ENCODE results near the gene KCNMA1.
A peak's percentile ranks its signal among the peaks of the same experiment; 100 is the strongest.
"Not testable (repeated sequence)": the region's sequence is repeated elsewhere in the genome, so short reads cannot be mapped to it uniquely, and the experiment has no call there.

KCNMA1 gene

GRCh38 chr10:77661674-77662073, 24.1 kb upstream of the KCNMA1 start:
- no peak for DNase-seq

GRCh38 chr10:77661100-77661499, 23.5 kb upstream of the KCNMA1 start:
- DNase-seq: no peak

DNA sequence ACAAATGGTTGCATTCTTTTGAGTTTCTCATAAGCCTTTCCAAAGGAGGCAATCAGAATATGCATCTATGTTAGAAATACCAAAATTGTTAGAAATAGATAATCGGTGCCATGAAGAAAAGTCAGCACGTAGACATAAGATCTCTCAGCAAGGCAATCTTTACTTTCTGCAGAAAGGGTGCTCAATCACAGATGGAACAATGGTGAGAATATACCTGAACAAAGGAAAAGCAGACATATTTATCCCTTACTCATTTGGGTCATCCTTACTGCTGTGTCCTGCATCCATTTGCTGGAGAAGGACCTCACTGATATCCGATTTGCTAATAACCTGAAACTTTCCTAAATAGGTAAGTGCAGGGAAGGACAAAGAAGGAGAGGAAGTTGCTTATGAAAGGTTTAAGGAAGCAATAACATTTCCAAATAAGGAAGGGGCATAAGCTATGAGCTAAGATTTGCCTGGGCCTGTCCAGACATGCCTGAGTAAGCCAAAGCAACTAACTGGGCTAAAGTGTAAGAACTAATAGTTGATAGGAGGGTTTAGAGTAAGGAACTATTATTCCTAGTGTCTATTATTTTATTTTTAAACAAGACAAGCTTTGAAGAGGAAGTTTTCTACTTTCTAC, 21.6 kb upstream of the KCNMA1 start:
- not testable (repeated sequence) for DNase-seq

DNA sequence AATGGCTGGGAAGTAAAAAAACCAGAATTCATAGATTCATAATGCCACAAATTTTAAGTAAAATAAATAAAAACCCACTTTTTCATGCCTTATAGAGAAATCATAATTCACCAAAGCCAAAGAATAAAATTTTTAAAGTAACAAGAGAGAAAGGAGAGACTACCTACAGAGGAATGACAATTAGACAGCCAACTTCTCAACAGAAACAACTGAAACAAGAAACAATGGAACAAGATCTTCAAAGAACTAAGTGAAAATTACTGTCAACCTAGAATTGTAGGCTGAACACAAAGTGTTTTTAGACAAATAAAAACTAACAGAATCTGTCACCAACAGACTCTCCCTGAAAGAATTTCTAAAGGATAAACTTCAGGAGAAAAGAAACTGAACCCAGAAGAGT, 15.6 kb upstream of the KCNMA1 start:
- no peak for DNase-seq

DNA sequence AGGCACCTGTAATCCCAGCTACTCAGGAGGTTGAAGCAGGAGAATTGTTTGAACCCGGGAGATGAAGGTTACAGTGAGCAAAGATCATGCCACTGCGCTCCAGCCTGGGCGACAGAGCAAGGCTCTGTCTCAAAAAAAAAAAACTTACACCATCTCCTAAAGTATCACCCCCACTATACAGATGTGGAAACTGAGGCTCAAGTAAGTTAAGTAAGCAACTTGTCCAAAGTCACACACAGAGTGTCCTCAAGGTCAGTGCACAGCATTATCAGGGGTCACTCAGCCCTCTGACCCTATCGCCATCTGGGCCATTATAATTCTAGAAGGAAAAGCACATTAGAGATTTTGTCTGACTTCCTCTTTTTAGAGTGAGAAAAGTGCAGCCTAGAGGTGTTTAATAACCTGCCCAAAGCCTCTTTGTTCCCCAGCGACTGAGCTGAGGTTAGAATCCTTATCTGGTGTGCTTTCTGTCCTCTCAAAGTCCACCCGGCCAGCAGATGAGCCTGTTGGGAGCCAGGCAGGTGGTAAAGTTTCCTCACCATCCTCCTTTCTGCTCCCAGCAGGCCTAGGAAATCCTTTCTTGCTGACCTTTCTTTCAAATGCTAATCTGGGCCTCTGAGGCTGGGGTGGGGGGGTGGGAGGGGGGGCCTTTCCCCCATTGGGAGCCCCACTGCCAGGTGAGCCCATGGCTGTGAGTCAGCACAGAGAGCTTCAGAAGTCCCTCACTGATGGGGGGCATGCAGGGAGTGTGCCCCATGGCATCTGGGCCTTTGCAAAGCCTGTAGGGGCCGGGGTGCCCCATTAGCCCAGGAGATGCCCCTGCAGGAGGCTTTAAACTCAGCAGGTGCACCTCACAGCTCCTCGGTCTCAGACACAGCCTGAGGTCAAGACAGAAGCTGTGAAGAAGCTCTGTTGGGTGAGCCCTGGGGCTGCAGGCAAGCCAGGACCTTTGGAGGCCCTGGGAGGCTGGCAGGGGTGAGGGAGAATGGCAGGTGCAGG, 12.0 kb upstream of the KCNMA1 start:
- no peak for DNase-seq

DNA sequence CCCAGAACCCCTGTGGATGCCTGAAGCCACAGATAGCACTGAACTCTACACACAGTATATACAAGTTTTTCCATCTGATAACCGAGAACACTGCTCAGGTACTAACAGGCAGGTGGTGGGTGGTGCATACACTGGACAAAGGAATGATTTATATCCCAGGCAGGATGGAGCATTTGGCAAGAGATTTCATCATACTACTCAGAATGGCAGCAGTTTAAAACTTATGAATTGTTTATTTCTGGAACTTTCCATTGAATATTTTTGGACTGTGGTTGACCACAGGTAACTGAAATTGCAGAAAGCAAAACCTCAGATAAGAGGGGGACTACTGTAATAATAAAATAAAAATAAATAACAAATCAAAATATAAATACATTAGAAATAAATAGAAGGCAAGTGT, 10.9 kb upstream of the KCNMA1 start:
- no peak for DNase-seq

GRCh38 chr10:77647543-77648293, 10.1 kb upstream of the KCNMA1 start:
- DNase-seq: no peak

DNA sequence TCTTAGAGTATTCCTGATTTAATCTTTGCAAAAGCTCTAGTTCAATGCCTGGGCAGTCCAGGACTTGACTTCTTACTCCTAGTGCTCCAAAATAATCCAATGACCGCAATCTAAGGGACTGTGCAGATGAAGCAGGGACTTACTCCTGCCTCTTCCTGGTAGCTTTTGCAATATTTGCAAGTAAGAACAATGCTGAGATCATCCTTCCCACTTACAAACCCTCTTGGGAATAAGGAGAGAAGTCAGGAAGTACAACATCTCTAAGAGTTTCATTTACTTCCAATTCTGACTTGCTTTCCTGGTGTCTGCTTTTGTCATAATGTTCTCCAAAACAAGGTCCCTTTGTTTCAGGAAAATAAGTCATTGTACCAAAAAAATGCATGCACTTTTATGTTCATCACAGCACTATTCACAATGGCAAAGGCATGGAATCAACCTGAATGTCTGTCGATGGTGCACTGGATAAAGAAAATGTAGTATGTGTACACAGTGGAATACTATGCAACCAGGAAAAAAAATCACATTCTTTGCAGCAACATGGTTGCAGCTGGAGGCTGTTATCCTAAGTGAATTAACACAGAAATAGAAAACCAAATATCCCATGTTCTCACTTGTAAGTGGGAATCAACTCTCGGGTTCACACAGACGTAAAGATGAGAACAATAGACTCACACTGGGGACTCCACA, 7.1 kb upstream of the KCNMA1 start:
- DNase-seq: no peak

DNA sequence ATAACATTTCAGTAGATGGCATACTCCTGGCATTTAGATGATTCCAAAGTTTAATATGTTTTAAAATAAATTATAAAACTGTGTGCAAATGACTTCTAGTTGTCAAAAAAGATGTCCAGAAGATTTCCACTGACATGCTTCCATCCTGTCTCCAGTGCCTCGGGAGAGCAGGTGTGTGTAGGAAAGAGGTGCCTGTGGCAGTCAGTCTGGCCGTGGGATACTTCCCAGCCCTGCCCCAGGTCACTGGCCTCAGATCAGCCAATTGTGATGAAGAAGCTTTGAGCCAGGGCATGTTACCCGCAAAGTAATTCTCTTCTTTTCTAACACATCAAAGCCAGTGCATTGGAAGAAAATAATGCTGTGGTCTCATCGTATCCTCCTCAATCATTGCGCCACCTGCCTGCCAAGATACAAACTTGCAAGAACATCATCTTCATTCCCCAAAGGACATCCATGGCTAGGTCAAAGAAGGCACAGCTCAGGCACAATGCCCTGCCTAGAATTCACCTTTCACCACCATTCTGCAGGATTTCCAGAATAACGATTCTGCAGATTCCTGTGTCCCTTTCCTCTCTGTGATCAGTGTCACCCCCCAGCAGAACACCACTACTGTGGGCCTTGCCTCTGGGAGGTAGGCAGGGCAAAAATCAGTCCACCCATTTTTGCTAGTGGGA, 6.3 kb upstream of the KCNMA1 start:
- peak; percentile 24 for DNase-seq

GRCh38 chr10:77641788-77642397, 4.3 kb upstream of the KCNMA1 start:
- DNase-seq: peak; percentile 66

- DNase-seq: no peak
Observed at GRCh38 chr10:77641344-77641743, 3.7 kb upstream of the KCNMA1 start.

DNA sequence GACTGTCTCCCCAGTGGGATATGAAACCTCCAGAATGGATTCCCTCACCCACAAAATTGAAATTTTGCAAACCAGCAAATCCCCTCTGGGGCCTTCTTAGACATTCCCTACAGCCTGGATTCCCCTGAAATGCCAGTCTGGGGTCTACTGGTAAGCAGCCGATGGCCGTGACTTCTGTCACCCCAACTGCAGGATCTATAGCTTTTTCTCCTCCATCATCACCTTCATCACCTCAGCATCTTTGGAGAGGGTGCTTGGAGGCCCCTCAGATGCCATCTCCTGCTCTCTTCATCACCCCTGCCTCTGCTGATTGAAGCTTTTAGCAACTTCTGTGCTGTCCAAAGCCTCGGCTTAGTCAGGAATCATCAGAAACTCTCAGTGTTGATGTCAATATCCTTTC, 2.6 kb upstream of the KCNMA1 start:
- DNase-seq: no peak

DNA sequence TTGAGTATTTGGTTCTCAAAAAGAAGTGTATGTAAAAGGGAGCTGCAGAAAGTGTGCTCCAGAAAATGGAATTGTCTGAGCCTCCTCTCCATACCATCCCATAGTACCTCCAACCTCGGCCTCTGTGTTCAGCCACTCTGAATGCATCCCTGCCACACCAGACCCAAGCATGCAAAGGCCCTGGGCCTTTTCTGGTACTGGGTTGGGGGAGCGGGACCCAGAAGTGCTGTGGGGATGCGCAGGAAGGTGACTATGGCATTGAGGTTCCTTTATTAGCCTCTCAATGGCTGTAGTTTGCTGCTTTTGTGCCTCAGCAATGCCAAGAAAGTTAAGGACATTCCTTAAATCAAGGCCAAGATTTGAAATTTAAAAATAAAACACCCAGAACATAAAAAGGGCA, 2.1 kb upstream of the KCNMA1 start:
- DNase-seq: no peak

DNA sequence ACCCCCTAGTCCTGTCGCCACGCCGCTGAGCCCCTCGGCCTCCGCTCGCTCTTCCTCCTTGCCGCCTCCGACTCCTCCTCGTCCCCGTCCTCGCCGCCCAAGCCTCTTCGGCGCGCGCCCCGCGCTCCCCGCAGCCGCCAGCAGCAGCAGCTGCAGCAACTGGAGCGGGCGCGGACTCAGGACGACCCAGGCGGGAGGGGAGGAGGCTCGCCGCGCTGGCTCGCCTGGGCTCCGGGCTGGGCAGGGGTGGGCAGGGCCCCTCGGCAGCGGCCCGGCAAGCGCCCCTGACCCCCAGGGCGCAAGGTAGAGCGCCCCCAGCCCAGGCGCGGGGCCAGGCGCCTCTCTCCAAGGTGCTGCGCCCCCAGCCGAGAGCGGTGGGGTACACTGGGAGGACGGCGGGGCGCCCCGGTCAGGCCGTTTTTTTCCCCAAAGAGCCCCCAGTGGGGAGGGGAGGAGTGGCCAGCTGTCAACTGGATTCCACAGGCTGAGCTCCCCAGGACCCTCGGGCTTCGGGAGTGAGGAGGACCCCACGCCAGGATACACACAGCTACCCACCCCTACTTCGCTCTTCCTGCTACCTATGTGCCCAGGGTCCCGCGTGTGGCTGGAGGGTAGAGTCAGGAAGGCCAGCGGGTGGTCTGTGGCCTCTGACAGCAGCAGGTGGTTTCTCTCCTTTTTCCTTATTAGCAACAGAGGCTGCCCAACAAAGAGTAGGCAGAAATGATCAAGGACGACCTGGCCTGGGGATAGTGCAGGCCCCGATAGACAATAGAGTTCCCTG, 903 bp upstream of the KCNMA1 start:
- no peak for DNase-seq

- no peak for DNase-seq
Observed at GRCh38 chr10:77636967-77637531, 559 bp downstream of the KCNMA1 start.

- no peak for DNase-seq
Observed at GRCh38 chr10:77636282-77636966, 1.2 kb downstream of the KCNMA1 start.

DNA sequence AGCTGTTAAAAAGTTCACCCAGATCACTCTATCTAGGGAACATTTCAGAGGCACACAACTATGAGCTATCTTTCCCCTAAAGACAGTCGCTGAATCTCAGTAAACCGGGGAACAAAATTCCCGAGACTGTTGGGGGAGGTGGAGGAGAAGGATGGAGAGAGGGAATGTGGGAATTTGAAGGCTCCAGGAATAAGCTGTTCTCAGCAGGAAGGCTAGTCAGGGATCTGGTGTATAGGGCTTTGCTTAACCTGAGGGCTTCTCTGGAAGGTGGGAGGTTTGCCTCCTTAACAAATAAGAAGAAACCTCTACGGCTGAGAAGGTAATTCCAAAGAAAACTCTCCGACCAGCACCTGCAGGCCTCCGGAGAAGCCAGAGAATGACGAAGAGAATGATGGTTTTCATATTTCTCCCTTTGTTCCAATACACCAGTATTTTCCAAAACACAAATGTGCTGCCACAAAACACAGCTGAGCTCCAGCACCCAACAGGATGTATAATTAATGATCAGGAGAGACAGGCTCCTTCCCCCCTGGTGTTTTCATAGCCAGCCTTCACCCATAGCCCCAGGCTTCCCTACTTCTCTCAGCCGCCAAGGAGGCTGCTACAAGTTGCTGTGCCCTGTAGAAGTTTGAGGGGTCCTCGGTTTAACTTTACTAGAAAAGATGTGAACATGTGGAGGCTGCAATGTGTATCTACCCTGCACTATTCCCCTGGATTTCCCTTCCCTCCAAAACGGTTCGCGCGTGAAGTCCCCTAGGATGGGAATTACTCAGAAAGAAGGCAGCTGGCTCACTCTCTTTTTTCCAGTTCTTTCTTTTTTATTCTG, 2.0 kb downstream of the KCNMA1 start:
- DNase-seq: no peak

GRCh38 chr10:77634939-77635338, 2.7 kb downstream of the KCNMA1 start:
- DNase-seq: no peak

- no peak for DNase-seq
Observed at GRCh38 chr10:77633376-77633775, 4.2 kb downstream of the KCNMA1 start.

All from activated gamma-delta T cell treated with Interleukin-2 at 50 U/mL for 16 hours (primary cell).